Stimulated activated CD4-positive, alpha-beta T cell treated with anti-CD3 and anti-CD28 coated beads, TNF-alpha, amount 100 ng/mL, for 1 hour (primary cell): Measurements from ENCODE around the gene RING1.

Experiments used
- DNase-seq, 3 donors: peaks; one replicate each; pipeline ENCODE4 v3.0.0-alpha.2; 2020; ENCODE audit warnings: low read depth in 3 of 3, low spot score in 1 of 3

The RING1 gene

DNA sequence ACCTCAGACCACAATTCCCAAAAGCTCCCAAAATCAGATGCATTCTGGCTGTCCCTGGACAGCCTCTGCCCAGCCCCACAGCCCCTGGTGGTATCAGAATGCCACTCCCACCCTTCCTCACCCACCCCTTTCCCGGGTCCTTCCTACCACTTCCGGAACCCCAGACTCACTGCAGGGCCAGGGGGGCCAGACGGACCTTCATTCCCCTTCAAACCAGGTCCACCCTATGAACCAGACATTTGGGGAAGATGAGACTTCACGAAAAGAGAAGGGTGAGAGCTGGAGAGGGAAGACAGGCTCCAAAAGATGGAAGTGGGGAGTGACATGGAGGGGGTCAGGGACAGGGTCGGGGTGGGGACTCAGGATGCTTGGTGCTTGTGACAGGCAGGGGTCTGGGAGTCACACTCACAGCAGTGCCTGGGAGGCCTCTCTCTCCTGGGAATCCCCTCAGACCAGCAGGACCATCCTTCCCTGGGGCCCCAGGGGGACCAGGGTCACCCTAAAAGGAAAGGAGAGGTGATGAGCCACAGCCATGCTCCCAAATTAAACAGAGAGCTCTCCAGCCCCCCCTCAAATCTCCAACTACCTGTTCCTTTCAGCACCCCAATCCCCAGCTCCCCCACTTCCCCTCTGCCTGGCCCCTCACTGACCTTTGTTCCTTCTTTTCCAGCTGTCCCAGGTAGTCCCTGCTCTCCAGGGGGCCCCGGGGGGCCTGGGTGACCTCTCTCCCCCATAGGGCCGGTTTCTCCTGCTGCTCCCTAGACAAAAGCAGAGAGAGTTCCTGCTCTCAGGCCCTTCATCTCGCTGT lies 36.2 kb upstream of the RING1 start:
- no peak for DNase-seq

- DNase-seq: no peak
Observed at GRCh38 chr6:33172688-33173534, 35.4 kb upstream of the RING1 start.

DNA sequence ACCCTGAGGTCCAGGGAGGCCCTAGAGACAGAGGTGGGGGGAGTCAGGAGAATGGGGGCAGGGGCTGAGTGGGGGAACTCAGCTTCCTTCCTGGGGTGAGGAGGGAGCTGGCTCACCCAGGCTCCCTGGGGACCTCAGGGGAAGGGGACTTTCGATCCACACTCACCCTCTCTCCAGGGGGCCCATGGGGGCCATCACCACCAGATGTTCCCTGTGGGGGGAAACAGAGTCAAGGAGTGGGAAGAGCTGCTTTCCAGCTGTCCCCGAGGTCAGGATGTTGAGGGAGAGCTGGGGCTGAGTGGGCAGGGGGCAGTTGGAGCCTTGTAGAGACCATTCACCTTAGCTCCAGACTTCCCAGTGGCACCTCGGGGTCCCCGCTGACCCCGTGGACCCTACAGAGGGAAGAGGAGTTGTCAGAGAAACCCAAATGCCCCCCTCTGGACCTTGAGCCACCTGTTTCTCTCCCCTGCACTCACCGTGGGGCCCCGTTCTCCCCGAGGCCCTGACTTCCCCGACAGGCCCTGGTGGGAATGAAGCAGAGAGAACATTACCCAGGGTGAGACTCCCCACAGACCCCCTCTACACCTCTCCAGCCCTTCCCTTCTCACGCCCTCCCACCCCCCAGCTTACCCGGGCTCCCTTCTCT lies 34.6 kb upstream of the RING1 start:
- no peak for DNase-seq

DNA sequence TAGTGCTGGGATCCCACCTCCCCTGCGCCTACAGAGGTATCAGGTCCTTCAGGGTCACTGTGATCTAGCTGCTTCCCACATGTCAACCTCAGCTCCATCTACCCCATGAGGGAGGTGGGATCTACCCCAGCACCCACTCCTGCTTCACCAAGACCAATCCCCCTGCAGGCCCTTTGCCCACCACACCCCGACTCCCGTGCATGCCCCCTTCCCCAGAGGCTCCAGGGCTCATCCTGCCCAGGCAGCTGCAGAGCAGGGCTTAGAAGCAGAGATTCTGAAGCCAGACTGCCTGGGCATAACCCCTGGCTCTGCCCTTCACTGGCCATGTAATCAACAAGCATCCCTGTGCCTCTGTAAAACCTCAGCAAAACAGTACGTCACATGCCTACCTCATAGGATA lies 33.5 kb upstream of the RING1 start:
- no peak for DNase-seq

- no peak for DNase-seq
Observed at GRCh38 chr6:33175436-33176069, 32.7 kb upstream of the RING1 start.

DNA sequence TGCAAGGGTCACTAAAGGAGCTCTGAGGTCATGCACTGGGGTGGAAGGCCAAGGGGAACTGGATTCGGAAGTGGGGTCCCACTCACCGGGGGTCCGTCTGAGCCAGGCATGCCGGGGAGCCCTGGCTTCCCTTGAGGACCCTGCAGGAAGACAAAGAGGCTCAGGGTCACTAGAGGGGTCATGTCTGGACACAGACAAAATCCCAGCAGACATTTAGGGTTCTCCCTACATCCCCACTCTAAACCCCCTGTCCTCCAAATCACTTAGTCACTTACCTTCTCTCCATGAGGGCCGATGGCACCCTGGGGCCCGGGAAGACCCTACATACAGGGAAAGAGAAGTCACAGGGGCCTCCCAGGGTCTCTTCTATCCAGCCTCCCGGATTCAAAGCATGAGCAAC lies 31.4 kb upstream of the RING1 start:
- no peak for DNase-seq

DNA sequence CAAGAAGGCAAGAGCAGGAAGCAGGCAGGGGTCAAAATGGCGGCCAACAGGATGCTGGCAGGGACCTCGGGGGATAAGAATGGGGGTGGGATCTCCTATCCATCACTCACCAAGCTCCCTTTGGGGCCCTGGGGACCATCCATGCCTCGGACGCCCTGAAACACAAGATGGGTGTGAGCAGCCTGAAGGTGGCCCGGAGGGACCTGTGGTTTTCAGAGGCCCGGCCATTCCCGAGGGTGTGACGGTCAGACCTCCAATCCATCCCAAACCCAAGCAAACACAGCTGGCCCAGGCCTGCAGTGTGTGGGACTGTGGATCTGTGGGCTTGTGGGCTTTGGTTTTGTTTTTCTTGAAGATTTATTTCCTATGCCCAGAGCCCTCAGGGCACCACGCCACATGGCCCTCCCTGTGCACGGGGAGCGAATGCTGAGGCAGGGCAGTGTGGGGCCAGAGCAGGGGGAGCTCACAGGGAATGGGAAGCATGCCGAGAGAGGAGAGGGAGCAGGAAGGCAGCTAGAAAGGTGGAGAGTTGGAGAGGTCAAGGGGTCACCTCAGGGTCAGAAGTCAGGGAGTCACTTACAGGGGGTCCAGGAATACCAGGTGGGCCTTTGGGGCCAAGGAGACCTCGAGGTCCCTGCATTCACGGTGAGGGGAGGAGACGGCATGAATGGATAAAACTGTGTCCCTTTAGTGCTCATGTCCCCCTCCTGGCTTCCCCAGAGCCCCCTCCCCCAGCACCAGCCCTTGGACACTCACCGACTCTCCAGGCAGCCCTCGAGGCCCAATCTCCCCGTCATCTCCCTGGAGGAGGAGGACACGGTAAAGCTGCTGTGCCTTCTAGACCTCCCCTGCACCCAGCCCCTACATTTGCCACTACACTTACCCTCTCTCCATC lies 30.5 kb upstream of the RING1 start:
- DNase-seq: no peak

- DNase-seq: no peak
Observed at GRCh38 chr6:33178755-33179475, 29.4 kb upstream of the RING1 start.

GRCh38 chr6:33181141-33181540 lies 27.2 kb upstream of the RING1 start:
- no peak for DNase-seq

DNA sequence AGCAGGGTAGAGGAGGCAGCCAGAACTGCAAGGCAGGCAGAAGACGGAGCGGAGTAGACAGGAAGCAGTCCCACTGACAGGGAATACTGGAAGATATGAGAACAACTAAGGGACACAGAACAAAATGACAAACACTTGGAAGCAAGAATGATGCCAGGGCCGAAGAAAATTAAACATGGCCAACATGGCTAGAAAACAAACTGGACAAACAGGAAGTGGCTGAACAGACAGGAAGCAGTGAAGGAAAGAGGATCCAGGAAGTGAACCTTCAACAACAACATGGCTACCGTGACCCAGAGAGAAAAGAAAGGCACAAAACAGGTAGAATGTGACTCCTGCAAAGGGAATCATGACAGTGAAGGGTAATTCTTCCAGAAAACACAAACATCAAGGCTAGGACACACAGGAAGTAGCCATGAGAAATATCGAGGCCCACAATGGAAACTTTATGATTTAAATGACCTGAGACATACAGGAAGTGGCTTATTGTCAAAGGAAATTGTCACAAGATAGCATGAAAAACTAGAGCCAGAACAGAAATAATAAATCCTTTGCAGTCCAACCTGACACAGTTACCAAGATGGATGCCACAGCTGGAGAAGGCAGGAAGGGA lies 25.1 kb upstream of the RING1 start:
- no peak for DNase-seq

DNA sequence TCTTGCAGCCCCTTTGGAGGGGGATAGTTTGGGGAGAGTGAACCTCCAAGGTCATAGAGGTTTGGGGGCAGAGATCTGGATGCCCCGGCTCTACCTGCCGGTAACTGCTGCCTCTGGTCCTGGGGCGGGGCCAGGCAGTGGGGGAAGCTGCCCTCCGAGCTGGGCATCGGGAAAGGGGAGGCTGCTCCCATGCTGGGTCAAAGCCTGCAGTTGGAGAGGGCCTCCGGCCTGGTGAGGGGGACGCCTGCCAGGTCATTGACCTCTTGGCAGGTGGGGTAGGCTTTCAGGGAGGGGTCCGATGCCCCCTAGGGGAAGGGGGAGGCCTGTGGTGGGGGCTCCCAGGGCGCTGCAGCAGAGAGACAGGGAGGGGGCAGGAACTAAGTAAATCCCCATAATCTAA lies 23.1 kb upstream of the RING1 start:
- no peak for DNase-seq

DNA sequence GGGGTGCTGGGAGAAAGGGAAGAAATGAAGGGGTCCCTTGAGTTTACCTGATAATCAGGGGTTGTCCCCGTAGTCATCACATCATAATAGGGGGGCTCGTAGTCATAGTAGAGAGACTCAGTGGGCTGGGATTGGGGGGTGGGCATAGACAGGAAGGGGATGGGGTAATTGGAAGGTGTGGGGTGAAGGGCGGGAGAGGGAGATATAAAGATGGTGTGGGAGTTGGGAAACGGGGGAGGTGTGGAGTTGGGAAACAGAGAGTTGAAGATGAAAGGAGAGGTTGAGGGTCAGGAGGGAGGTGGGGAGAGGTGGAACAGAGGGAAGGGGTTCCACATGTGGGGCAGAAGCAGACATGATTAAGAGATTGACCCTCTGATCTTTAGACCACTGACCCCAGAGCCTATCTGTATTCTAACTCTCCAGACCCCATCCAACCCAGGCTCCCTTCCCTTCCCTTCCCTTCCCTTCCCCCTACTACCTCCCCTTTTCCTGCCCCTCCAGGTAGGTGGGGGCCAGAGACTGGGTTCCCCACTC lies 22.6 kb upstream of the RING1 start:
- DNase-seq: no peak

- no peak for DNase-seq
Observed at GRCh38 chr6:33187809-33188208, 20.5 kb upstream of the RING1 start.

GRCh38 chr6:33189164-33189563 lies 19.1 kb upstream of the RING1 start:
- no peak for DNase-seq

GRCh38 chr6:33189625-33190448 lies 18.5 kb upstream of the RING1 start:
- no peak for DNase-seq

- no peak for DNase-seq
Observed at GRCh38 chr6:33190504-33191107, 17.7 kb upstream of the RING1 start.

- DNase-seq: no peak
Observed at GRCh38 chr6:33191383-33192104, 16.8 kb upstream of the RING1 start.
